GM19238 (cell line): ENCODE data around the gene NUCB1.
A peak's percentile ranks its signal among the peaks of the same experiment; 100 is the strongest.
"Not testable (repeated sequence)": the region's sequence is repeated elsewhere in the genome, so short reads cannot be mapped to it uniquely, and the experiment has no call there.

ENCODE experiments used
- DNase-seq: peaks from one replicate; pipeline ENCODE4 v3.0.0; 2011; ENCODE audit warnings: low spot score; ENCODE audit not compliant: insufficient read length

NUCB1 gene

DNA sequence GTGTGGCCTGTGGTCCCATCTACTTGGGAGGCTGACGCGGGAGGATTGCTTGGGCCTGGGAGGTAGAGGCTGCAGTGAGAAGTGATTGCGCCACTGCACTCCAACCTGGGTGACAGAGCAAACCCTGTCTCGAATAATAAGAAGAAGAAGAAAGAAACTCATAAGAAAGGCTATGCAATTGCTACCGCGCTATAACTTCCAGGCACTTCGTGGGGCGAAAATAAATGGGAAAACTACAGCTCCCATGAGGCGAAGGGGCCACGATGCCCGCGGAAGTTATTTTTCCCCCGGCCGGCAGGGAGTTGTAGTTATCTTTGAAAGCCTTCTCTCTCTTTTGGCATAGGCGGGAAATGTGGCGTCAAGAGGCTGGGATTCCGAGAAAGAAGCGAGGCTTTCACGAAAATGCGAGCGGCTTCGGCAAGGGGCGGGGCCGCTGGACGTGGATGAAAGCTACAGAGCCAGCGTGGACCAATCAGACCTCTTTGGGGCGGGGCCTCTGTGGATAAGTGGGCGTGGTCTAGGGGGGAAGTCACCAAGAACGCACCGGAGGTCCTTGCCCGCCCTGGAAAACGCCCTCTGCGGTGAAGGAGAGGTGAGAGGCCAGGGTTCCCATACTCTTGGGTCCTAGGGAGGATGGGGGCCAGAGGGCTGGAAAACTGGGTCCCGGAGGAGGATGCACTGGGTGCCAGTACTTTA, at the start of gene NUCB1:
Gene NUCB1, plus strand, starts transcription at position 532 of the 696 bp plus-strand sequence. CDS start 485 bp downstream, outside the sequence.
- DNase-seq, result peak; percentile 99

DNA sequence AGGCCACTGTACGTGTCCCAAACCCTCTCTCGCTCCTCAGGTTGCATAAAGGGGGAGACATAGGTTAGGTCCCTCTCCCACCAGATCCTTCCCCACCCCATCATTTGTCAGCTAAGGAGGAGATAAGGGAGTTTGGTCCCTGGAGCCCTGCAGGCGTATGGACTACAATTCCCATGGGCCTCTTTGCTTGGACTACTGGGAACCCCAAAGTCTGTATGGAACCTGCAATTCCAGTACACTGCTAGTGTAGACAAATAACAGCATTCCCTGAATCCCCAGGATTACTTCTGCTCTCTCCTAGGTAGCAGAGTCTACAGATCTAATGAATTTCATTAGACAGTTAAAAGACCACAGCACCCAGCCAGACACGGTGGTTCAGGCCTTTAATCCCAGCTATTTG, 47.8 kb upstream of the NUCB1 start:
- DNase-seq, result no peak

DNA sequence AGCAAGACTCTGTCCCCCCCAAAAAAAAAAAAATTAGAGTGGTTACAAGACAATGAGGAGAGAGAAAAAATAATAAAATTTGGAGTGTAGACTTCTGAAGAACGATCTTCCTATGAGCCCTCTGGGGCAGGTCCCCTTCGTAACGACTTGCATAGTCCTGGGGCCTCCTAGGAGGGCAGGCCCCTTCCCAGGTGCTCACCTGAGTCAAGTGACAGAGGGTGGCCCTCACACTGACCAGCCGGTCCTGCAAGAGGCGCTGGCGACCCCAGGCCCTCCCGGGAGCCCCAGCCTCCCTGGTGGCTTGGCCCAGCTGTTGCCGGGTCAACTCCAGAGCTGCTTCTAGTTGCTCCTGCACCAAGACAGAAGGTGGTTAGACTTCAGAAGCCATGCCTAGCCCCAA, 46.6 kb upstream of the NUCB1 start:
- DNase-seq, result no peak

DNA sequence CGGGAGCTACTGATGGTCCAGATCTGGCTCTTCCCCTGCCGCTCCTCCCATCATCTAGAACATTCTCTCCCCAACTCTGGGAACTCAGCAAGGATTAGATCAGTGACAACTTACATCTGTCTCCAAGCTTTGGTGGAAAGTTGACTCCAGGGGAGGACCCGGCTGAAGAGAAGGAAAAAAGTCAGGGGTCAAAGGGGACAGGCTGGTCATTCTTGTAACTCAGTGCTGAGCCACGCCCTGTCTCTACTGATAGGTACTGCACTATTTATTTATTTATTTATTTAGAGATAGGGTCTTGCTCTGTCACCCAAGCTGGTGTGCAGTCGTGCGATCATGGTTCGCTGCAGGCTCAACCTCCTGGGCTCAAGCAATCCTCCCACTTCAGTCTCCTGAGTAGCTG, 46.0 kb upstream of the NUCB1 start:
- DNase-seq, result no peak

DNA sequence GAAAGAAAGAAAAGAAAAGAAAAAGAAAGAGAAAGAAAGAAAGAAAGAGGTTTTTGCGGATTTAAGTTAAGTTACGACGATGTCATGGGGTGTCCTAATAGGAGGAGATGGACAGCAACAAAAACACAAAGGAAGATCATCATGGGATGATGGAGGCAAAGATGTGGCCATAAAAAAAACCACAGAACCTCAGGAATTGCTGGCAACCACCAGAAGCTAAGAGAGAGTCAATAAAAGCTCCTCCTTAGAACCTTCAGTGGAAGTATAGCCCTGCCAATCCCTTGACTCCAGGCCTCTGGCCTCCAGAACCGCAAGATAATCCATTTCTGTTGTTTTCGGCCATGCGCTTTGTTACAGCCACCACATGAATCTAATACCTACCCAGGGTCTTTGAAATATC, 43.2 kb upstream of the NUCB1 start:
- DNase-seq, result no peak

DNA sequence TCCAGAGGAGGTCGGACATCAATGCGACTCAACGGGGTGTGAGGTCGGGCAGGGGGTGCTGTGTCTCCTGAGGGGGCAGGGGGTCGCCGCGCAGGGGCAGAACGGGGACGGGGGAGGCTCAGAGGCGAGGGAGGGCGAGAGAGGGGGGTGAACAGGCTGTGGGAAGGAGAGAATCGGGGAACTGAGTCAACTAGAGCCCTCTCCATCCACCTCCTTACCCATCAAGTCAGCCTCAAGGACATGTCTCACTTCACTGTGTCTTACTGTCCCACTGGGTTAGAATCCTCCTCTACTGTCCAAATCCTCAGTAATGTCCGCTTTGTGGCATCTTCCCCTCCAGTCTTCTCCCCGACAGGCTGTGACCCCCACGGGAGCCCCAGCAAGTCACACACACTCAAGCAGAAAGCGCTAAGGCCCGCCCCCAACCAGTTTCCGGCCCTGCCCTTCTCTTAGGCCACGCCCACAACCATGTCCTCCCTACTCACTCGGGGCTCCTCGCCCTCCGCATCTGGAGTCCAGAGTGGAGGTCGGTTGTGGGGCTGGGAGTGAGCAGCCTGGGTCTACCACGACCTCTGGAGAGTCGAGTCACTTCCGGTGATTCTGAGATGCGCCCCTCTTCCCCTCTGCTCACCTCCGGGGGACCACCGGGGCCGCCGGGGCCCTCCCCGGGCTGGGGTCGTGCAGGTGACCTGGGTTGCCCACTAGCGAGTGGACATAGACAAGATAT, 41.0 kb upstream of the NUCB1 start:
- peak; percentile 71 for DNase-seq

DNA sequence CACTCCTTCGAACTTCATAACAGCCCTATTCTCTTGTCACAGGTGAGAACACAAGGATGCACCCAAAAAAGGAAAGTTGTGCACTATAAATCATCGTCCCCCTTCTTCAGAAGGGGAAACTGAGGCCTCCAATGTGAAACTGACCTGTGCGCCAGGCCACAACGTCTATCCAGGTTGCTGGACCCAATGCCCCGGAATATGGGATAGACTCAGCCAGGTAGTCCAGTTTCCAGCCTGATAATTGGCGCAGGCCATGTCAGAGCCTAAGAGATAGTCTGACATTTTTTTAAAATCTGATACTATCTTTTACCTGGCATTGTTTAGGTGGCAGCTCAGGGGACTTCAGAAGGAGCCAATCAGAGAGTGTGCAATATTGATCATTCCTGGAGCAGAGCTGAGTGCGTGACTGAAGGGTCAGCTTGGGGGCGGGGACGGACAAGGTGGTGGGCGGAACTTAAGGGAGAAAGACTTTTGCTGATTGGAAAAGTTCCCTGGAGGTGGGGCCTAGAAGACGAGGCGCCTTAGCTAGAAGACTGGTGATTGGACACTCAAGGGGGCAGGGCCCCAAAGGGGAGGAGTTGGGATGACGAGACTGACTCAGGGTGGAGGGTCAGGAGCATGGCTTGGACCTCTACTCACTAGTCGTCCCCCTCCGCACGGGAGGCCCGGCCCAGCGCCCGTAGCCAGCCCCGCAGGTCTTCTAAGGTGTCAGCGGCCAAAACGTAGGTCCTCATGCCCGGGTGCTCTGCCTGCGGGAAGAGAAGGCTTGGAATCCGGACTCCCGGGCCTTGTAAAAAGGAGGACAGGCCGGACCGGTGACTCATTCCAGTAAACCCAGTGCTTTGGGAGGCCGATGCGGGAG, 40.2 kb upstream of the NUCB1 start:
- no peak for DNase-seq

DNA sequence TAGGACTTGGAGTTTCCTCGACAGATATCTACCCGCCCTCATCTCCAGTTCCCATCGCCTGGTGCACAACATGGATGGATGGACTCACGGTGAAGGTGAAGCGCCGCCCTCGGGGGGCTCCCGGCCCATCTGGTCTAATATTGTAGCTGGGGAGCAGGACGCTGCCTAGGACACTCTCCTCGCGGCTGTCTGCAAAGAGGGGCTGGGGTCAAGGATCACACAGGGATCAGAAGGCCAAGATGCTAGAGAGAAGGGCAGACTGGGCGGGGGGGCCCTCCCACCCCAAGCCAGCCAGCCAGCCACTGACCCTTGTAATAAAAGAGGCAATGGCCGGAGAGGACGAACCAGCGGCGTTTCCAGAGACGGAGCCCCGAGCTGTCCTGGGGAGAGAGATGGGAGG, 38.8 kb upstream of the NUCB1 start:
- DNase-seq, result no peak

DNA sequence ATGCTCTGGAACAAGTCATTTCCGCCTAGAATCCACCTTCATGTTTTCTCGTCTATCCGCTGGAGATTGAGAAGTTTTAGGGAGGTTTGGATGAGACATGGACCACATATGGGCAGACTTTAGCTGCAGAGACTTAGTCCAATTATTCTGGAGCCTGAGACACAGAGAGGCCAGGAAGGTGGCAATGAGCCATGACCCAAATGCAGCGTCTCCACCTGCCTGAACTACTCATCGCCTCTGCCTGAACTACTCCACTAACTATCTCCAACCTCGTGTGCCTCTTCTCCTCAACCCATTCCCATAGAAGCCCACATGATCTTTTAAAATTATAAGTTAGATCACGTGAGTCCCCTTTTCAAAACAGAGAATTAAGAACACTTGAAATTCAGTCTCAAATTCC, 37.3 kb upstream of the NUCB1 start:
- DNase-seq, result no peak

DNA sequence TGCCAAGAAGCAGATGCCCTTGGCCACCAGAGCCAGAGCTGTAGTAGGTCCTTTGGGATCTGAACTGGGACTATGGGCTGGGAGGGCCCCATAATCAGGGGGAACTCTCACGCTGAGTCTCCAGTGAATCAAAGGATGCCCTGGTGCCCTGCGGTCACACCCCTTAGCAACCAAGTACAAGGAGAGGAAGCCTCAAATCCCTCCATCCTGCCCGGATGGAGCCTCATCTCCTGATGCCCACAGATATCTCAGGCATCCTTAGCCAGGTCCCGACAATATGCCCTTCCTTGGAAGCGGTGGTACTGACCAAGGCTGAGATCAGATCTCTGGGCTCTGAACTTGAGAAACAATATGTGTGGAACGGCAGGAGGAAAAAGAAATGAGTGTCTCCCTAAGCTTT, 33.4 kb upstream of the NUCB1 start:
- no peak for DNase-seq

DNA sequence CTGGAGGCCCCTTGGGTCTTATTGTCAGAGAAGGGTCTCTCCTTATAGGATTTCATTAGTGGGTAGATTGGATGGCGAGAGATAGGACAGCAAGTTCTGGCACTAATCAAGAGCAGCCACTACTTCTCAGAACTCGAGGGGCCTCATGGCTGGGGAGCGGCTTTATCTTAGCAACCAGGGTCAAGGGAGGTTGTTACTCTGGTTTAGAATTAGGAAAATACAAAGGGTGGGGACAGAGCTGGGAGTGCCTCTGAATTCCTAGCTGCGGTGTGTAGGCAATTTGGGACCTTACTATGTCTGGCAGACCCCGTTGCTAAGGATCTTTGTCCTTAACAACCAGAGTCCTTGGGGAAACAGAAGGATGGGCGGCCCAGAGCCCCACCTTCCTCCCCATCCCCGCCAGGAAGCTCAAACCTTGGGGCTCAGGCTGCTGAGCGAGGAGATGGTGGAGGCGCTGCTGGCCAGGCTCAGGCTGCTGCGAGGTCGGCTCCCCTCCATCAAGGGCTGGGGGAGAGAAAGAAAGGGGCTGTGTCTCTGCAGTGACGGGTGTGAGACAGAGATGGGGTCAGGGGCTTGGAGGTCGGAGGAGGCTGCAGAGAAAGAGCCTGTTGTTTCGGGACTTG, 32.9 kb upstream of the NUCB1 start:
- DNase-seq, result no peak

DNA sequence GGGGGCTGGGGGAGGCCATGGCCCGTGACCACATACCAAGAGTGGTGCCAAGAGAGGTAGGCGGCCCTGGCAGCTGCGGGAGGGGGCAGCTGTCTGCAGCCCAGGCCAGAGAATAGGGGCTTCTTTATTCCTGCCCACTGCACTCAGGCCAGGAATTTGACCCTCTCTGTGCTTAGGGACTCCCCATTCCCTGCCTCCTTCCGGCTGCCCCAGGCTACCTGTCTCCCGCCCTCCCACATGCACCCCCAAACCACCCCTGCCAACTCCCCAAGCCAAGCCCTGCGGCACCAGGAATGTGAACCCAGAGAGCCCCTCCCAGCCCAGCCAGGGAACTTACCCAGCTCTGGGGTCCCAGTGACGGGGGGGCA, 32.4 kb upstream of the NUCB1 start:
- no peak for DNase-seq

DNA sequence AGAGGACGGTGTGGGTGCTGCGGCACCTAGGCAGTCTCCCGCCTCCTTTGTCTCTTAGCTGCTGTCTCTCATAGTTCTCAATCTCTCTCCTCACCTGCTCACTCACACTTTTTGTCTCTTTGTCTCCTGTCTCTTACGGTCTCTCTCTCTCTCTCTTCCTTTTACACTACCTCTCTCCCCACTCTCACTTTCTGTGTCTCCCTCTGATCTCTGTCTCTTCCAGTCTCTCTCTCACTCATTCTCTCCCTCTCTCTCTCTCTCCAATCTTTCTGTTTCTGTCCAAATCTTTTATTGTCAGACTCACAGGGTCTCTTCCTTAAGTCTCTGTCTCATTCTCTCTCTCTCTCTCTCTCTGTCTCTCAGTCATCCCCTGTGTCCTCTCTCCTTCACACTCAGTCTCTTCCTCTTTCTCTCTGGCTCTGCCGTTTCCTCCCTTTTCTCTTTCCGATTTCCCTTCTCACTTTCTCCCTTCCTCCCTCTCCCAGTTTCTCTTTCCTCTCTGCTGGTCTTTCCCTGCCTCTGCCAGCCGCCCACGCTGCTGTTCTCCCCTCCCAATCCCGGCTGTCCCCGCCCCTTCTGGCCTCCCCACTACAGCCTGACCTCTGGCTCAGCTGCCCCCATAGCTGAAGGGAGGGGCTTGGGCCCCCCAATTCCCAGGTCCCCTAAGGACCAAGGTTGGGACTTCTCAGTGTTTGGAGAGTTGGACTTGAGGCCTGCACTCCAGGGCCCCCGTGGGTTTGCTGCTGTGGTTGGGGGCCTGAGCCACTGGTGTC, 31.8 kb upstream of the NUCB1 start, which contains the start of gene PLEKHA4:
Gene PLEKHA4, minus strand, starts transcription at position 504 of the 773 bp plus-strand sequence. CDS start 997 bp downstream, outside the sequence.
- DNase-seq, result no peak

DNA sequence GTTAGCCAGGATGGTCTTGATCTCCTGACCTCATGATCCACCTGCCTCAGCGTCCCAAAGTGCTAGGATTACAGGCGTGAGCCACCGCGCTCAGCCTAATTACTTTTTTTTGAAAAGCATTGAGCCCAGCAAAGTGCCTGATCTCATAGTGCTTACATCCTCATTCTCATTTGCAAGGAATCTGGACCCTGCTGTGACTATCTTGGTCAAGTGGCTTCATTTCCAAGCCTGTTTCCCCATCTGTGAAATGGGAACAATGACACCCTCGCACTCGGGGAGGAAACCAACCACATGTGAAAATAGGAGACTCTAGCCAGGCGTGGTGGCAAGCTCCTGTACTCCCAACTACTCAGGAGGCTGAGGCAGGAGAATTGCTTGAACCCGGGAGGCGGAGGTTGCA, 30.1 kb upstream of the NUCB1 start:
- no peak for DNase-seq

DNA sequence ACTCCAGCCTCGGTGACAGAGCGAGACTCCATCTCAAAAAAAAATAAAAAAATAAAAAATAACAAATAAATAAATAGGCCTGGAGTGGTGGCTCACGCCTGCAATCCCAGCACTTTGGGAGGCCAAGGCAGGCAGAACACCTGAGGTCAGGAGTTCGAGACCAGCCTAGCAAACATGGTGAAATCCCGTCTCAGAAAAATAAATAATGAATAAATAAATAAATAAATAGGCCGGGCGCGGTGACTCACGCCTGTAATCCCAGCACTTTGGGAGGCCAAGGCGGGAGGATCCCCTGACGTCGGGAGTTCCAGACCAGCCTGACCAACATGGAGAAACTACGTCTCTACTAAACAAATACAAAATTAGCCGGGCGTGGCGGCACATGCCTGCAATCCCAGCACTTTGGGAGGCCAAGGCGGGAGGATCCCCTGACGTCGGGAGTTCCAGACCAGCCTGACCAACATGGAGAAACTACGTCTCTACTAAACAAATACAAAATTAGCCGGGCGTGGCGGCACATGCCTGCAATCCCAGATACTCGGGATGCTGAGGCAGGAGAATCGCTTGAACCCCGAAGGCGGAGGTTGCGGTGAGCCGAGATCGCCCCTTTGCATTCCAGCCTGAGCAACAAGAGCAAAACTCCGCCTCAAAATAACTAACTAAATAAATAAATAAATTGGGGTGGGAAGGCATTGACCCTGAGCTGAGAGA, 28.5 kb upstream of the NUCB1 start:
- not testable (repeated sequence) for DNase-seq

DNA sequence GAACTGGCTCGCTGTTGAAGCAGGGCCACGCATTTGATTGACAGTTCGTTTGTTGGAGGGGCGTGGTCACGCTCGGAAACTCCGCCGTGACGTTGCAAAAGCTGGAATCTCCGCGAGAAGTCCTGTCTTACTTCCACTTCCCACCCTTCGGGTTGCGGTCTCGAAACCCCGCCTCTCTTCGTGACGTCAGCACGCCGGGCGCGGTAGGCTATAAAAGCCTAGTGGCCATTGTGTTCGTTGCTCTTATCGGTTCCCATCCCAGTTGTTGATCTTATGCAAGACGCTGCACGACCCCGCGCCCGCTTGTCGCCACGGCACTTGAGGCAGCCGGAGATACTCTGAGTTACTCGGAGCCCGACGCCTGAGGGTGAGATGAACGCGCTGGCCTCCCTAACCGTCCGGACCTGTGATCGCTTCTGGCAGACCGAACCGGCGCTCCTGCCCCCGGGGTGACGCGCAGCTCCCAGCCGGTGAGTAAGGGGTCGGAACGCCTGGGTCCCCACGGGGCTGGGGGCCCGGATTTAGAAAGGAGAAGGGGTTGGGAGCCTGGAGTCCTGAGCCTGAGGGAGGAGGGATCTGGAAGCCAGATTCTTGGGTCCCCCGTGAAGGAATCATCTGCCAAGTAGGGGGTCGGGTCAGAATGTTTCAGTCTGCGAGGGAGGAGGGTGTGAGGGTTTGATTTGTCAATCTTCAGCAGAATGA, 27.8 kb upstream of the NUCB1 start, which contains the start of gene PPP1R15A:
Gene PPP1R15A, plus strand, starts transcription at position 240 of the 702 bp plus-strand sequence. CDS start 813 bp downstream, outside the sequence.
- peak; percentile 92 for DNase-seq

DNA sequence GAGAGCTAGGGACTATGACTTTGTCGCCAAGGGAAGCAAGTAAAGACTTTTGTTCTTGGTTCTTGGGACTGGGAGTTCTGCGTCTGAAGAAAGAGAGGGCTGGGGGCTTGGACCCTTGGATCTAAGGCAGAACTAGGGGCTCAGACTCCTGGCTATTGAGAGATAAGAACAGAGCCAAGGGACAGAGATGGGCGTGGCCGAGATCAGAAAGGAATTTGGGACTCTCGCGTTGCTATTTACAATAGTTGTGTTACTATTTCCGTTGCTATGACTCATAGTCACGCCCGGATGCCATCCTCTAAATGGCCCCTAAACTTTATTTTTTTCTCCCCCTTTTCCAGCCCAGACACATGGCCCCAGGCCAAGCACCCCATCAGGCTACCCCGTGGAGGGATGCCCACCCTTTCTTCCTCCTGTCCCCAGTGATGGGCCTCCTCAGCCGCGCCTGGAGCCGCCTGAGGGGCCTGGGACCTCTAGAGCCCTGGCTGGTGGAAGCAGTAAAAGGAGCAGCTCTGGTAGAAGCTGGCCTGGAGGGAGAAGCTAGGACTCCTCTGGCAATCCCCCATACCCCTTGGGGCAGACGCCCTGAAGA, 27.1 kb upstream of the NUCB1 start:
- peak; percentile 58 for DNase-seq

DNA sequence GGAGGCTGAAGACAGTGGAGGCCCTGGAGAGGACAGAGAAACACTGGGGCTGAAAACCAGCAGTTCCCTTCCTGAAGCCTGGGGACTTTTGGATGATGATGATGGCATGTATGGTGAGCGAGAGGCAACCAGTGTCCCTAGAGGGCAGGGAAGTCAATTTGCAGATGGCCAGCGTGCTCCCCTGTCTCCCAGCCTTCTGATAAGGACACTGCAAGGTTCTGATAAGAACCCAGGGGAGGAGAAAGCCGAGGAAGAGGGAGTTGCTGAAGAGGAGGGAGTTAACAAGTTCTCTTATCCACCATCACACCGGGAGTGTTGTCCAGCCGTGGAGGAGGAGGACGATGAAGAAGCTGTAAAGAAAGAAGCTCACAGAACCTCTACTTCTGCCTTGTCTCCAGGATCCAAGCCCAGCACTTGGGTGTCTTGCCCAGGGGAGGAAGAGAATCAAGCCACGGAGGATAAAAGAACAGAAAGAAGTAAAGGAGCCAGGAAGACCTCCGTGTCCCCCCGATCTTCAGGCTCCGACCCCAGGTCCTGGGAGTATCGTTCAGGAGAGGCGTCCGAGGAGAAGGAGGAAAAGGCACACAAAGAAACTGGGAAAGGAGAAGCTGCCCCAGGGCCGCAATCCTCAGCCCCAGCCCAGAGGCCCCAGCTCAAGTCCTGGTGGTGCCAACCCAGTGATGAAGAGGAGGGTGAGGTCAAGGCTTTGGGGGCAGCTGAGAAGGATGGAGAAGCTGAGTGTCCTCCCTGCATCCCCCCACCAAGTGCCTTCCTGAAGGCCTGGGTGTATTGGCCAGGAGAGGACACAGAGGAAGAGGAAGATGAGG, 26.4 kb upstream of the NUCB1 start:
- DNase-seq, result no peak
